HG03457 (cell line): Measurements from ENCODE around the gene RELL2.

Experiments used
- ATAC-seq: cut with Tn5 transposase; IDR thresholded peaks from one replicate; pipeline ENCODE4 v1.9.1; 2021; ENCODE audit warnings: moderate number of reproducible peaks; ENCODE audit not compliant: unreplicated experiment

The RELL2 gene

GRCh38 chr5:141649056-141649688, 12.4 kb downstream of the RELL2 start:
- no peak for ATAC-seq

- no peak for ATAC-seq
Observed at GRCh38 chr5:141649972-141650371, 13.2 kb downstream of the RELL2 start.

- ATAC-seq, result peak; percentile 95
Observed at GRCh38 chr5:141650851-141651727, 14.3 kb downstream of the RELL2 start, which contains the start of gene FCHSD1. FCHSD1 (minus strand) TSS chr5:141651418; CDS start chr5:141651368, 50 bp downstream.

GRCh38 chr5:141651728-141652105, 14.9 kb downstream of the RELL2 start:
- ATAC-seq, result no peak

- no peak for ATAC-seq
Observed at GRCh38 chr5:141654298-141654697, 17.5 kb downstream of the RELL2 start.

- no peak for ATAC-seq
Observed at GRCh38 chr5:141655020-141655419, 18.2 kb downstream of the RELL2 start.

GRCh38 chr5:141656396-141656795, 19.6 kb downstream of the RELL2 start:
- no peak for ATAC-seq

- no peak for ATAC-seq
Observed at GRCh38 chr5:141657404-141657803, 20.6 kb downstream of the RELL2 start.

- no peak for ATAC-seq
Observed at GRCh38 chr5:141657937-141658545, 21.2 kb downstream of the RELL2 start.

GRCh38 chr5:141662028-141662427, 25.2 kb downstream of the RELL2 start:
- no peak for ATAC-seq

- no peak for ATAC-seq
Observed at GRCh38 chr5:141663506-141663905, 26.7 kb downstream of the RELL2 start.

GRCh38 chr5:141664733-141665461, 28.1 kb downstream of the RELL2 start:
- ATAC-seq, result peak; percentile 90

GRCh38 chr5:141665995-141666940, 29.5 kb downstream of the RELL2 start:
- no peak for ATAC-seq

GRCh38 chr5:141668601-141669265, 31.9 kb downstream of the RELL2 start:
- ATAC-seq, result no peak

- ATAC-seq, result no peak
Observed at GRCh38 chr5:141669520-141669919, 32.7 kb downstream of the RELL2 start.

- no peak for ATAC-seq
Observed at GRCh38 chr5:141672071-141672840, 35.5 kb downstream of the RELL2 start.

- no peak for ATAC-seq
Observed at GRCh38 chr5:141672841-141673813, 36.3 kb downstream of the RELL2 start.

- ATAC-seq, result no peak
Observed at GRCh38 chr5:141674747-141675146, 38.0 kb downstream of the RELL2 start.
